NCI-H526 (cell line): Measurements from ENCODE around the gene KDM4B.
A peak's percentile ranks its signal among the peaks of the same experiment; 100 is the strongest.

ENCODE experiments used
- DNase-seq, 2 experiments: peaks; one replicate each; lab custom pipeline; 2025; lab: John Stamatoyannopoulos, UW

KDM4B gene

GRCh38 chr19:5012688-5013457 is 44.0 kb downstream of the KDM4B start:
- no peak for DNase-seq

GRCh38 chr19:5013761-5014160 is 44.8 kb downstream of the KDM4B start:
- DNase-seq: no peak

GRCh38 chr19:5014941-5015340 is 46.0 kb downstream of the KDM4B start:
- DNase-seq: no peak

DNA sequence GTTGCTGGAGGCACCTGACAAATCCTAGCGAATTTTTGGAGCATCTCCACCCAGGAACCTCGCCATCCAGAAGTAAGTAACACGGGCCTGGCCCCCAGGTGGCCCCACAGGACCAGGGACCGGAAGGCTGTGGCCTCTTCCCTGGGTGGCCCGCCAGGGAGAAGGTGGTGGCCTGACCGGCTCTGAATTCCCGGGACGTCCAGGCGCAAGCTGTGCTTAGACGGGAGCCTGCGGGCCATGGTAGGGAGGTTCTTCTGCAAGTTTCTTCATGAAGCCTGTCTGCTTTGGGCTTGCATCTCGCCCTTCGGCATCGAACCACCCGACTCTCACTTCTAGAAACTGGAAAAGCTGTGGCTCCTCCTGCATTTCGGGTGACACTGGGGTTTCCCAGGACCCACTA is 47.4 kb downstream of the KDM4B start:
- DNase-seq: no peak

- no peak for DNase-seq
These were observed 47.9 kb downstream of the KDM4B start for GRCh38 chr19:5016781-5017180.

- DNase-seq: no peak
These were observed 48.3 kb downstream of the KDM4B start for GRCh38 chr19:5017235-5017634.

DNA sequence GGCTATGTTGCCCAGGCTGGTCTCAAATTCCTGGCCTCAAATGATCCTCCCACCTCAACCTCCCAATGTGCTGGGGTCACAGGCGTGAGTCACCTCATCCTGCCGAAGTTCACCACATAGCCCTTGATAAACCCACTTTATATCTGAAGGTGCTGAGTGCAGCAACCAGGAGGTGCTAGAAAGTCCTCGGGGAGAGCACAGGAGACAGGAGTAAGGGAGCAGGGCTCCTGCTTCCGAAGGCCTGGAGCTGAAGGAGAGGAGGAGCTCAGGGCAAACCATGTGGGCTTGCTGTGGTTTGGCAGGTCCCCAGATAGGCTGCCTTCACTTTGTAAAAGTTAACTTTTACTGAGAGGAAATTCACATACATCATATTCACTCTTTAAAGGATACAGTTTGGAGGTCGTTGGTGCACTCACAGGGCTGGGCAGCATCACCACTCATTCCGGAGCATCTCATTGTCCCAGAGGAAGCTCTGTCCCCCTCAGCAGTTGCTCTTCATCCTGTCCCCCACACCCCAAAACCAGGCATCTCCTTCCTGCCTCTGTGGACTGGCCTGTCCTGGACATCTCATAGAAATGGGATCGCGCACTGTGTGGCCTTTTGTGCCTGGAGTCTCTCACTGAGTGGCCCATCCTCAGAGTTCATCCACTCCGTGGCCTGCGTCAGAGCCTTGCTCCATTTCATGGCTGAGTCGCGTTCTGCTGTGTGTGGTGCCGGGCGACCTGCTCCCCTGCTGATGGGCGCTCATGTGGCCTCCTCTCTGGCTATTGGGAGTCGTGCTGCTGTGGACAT is 49.5 kb downstream of the KDM4B start:
- no peak for DNase-seq

DNA sequence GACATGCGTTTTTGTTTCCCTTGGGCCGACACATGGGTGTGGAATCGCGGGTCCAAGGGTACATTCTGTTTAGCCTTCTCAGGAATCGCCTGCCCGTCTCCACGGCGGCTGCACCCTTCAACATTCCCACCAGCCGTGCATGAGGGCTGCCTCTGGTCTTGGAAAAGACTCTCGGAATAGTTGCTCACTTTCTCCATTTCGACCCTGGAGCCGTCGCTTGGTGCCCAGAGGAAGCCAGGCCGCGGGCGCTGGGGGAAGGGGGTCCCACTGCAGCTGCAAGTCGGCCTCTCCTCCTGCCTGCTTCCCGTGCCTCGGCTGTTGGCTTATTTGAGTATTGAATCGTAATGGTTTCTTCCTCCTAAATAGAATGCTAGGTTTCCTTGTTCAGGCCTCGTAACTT is 51.5 kb downstream of the KDM4B start:
- no peak for DNase-seq

DNA sequence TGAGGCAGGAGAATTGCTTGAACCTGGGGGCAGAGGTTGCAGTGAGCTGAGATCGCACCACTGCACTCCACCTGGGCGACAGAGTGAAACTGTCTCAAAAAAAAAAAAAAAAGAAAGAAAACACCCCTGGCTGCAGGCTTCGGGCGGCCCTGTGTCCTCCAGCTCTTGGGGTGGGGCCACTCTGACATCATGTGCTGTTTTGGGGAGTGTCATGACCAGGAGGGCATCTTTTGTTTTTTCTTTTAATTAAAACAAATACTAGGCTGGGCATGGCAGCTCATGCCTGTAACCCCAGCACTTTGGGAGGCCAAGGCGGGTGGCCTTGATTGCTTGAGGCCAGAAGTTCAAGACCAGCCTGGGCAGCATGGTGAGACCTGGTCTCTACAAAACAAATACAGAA is 52.1 kb downstream of the KDM4B start:
- no peak for DNase-seq

- DNase-seq: no peak
These were observed 53.4 kb downstream of the KDM4B start for GRCh38 chr19:5022066-5022860.

DNA sequence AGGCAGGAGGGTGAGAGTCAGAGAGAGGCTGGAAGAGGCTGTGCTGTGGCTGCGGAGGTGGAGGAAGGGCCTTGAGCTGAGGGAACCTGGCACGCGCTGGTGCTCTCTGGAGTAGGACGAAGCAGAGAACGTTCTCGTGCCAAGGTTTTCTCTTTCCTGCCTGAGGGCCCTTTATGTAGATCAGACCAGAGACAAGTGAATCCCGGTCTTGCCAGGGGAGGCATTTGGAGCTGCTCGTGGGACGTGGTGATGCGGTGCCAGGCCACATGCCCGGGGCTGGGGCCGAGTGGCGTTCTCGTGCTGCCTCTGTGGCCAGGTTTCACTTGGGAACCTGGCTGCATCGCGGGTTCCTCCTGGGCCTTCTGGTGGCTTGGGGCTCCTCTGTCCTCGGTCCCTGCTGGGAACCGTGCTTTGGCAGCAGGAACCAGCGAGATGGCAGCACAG is 54.2 kb downstream of the KDM4B start:
- no peak for DNase-seq

- DNase-seq: no peak
These were observed 55.4 kb downstream of the KDM4B start for GRCh38 chr19:5024282-5024681.

DNA sequence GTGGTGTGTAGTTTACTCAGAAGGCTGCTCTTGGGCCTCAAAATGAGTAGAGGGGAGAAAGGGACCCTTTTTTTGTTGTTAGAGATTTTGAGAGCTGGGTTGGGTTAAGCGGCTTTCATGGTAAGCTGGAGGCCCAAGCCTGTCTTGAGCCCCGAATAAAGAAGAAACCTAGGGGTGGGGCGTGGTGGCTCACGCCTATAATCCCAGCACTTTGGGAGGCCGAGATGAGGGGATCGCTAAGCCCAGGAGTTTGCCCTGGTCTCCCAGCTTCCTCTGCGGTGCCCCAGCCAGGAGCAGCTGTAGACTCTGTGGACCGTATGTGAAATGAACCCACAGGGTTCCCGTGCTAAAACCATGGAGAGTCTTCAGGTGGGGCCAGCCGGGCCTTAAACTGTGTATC is 56.1 kb downstream of the KDM4B start:
- no peak for DNase-seq

DNA sequence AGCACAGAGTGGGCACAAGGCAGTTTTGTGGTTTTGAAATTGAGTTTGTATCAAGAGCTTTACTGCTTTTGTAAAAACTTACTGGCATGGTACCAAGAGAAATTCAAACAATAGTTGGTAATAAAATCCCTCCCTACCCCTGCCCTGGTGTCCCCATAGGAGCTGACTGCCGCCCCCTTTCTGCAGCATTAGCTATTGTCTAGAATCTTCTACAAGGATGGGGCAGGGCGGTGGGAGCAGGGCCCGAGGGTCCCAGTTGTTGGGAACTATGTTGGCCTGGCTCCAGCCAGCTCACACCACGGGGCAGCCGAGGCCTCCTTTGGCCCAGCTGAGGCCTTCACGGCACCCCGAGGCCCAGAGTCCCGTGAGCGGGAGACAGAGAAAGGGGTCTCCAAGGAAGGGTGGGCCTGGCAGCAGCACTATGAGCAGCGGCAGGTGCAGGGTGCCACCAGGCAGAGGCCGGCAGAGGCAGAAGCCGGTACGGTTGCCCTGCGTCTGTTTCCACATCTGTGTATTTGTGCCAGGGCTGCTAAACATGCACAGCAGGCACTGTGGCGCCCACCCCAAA is 57.9 kb downstream of the KDM4B start:
- no peak for DNase-seq

DNA sequence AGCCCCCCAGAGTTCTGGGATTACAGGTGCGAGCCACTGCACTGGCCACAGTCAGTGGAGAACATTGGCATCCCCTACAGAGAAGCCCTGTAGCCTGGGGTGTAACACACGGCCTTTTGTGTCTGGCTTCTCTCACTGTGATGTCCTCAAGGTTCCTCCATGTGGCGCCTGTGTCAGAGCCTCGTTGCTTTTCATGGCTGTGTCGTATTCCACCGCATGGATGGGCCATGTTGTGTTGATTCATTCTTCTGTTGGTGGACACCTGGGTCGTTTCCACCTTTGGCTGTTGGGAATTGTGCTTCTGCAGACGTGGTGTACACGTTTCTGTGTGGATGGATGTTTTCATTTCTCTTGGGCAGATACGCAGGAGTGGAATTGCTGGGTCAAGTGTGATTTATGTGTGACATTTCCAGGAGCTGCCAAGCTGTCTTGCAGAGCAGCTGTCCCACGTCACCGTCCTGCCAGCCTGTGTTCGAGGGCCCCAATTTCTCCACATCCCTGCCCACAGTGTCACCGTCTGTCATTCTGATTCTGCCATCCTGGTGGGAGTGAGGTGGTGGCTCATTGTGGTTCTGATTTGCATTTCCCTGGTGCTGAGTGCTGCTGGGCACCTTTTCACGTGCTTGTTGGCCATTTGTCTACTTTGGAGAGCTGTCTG is 59.4 kb downstream of the KDM4B start:
- no peak for DNase-seq

GRCh38 chr19:5029596-5029995 is 60.7 kb downstream of the KDM4B start:
- peak; percentile 41 to 67 for DNase-seq

- no peak for DNase-seq
These were observed 61.4 kb downstream of the KDM4B start for GRCh38 chr19:5030136-5030820.

GRCh38 chr19:5030822-5031221 is 61.9 kb downstream of the KDM4B start:
- DNase-seq: no peak

GRCh38 chr19:5031231-5032100 is 62.6 kb downstream of the KDM4B start:
- peak; percentile 46 to 75 for DNase-seq
